PFSK-1 (cell line): Measurements from ENCODE around the gene NRCAM.

ENCODE experiments used
- FOXP2 ChIP-seq: optimal IDR thresholded peaks from 2 replicates; pipeline ENCODE3; 2011; ENCODE audit warnings: borderline replicate concordance, control low read depth, inconsistent platforms; ENCODE audit not compliant: insufficient read depth; ENCODE audit errors: extremely low read length, extremely low read depth
- POLR2AphosphoS5 ChIP-seq: IDR thresholded peaks from 2 replicates; pipeline ENCODE4 v1.6.1; 2012; ENCODE audit warnings: low read depth, mild to moderate bottlenecking, control low read depth, low read length, moderate library complexity
- REST ChIP-seq, 2 experiments: IDR thresholded peaks; 2 replicates each; pipeline versions ENCODE4 v1.6.1 to v1.8.0; 2011 to 2012; ENCODE audit warnings: low read depth in 2 of 2, low read length in 2 of 2, control low read depth in 1 of 2, inconsistent platforms in 1 of 2, mild to moderate bottlenecking in 1 of 2, moderate library complexity in 1 of 2; ENCODE audit not compliant: insufficient read depth in 1 of 2
- SIN3A ChIP-seq: IDR thresholded peaks from 2 replicates; pipeline ENCODE4 v1.6.1; 2012; ENCODE audit warnings: mild to moderate bottlenecking, low read length, moderate library complexity, borderline replicate concordance; ENCODE audit not compliant: insufficient read depth
- TAF1 ChIP-seq: IDR thresholded peaks from 2 replicates; pipeline ENCODE4 v1.6.1; 2012; ENCODE audit warnings: low read length, control low read depth, borderline replicate concordance; ENCODE audit not compliant: insufficient read depth

The NRCAM gene

DNA sequence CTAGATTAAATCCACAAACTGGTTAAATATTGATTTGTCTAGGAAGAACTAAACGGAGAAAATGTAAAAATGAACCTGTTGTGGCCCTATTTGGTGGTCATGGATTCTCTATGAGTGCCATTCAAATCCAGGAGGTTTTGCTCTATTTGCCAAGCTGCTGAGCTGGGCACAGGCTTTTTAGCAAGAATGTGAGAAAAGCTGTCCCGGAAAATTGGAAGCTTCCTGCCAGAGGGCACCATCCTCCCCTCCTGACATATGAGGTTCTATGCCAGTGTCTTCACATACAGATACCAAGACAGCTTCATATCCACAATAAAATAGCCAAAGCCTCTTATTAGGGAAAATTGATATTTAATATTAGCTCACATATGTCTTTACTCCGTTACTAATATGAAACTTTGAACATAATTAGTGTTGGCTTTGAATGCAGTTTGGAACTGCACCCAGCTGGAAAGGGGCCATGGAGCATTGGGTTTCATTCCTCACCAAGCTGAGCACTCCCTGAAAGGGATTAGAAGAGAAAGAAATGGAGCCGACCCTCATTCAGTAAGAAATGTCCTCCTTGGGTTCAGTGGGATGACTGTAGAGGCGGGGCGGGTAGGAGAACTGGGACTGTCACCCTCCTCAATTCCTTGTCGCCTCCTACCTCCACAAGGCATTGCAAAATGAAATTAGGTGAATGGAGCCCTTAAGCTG lies 47.8 kb downstream of the NRCAM start:
- TF ChIP-seq SIN3A (no peak), REST (IDR thresholded peaks at IDR 0.05; ENCODE audit: insufficient read depth in 1 of 2, low read depth in 2 of 2, low read length in 2 of 2) (no peak), FOXP2 (no peak), TAF1 (no peak), POLR2AphosphoS5 (no peak)

DNA sequence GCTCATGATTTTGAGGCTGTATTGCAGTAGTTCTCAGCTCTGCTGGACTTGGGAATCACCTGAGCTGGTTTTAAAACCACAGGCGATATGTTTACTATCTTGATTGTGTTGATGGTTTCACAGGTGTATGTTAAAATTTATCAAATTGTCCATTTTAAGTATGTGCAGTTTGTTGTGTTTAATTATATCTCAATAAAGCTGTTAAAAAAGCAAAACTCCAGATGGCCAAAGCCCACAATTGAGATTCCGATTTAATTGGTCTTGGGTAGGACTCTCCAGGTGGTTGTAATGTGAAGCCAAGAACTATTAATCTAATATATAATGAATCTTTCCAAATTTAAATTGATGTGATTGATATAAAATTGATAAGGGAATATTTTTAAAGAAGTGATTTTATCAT lies 48.6 kb downstream of the NRCAM start:
- TF ChIP-seq POLR2AphosphoS5 (no peak), REST (IDR thresholded peaks at IDR 0.05; ENCODE audit: insufficient read depth in 1 of 2, low read depth in 2 of 2, low read length in 2 of 2) (no peak), FOXP2 (no peak), TAF1 (no peak), SIN3A (no peak)

GRCh38 chr7:108406222-108406890 lies 49.9 kb downstream of the NRCAM start:
- TF ChIP-seq TAF1 (no peak), SIN3A (no peak), FOXP2 (no peak), POLR2AphosphoS5 (no peak), REST (IDR thresholded peaks at IDR 0.05; ENCODE audit: insufficient read depth in 1 of 2, low read depth in 2 of 2, low read length in 2 of 2) (no peak)

- TF ChIP-seq FOXP2 (no peak), POLR2AphosphoS5 (no peak)
These were observed 51.5 kb downstream of the NRCAM start for GRCh38 chr7:108404509-108405420.

- no peak for TF ChIP-seq FOXP2
- TF ChIP-seq TAF1 = no peak
- no peak for TF ChIP-seq POLR2AphosphoS5
- TF ChIP-seq REST (IDR thresholded peaks at IDR 0.05; ENCODE audit: insufficient read depth in 1 of 2, low read depth in 2 of 2, low read length in 2 of 2) = no peak
- TF ChIP-seq SIN3A = no peak
These were observed 52.5 kb downstream of the NRCAM start for GRCh38 chr7:108403597-108404217.
